ENCODE results near the gene GPR176. TPM values are rescaled to one million over a fixed set of nuclear protein-coding genes. Genes with fewer than 3 reads are reported as not detected.

Gene GPR176
- polyA plus RNA-seq, 1 donor from 2014 or later = 8.3 TPM

DNA sequence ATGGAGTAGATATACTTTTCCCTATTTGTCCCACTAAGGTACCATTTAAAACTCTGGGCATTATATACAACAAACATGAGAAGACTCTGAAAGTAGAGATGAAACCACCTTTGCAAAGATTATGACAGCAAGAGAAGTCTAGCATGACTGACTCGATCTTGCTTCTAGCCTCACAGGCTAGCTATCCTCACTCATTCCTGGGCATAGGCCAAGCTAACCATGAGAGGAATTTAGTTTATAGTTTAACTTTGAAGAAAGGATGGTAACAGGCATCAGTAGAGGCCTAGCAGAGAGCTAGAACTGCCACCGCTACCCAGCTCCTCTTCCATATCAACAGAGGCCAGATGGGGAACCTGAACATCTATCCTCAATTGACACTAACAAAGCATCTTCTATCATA lies 74.0 kb downstream of the GPR176 start:
- TF ChIP-seq MXI1 (conservative IDR thresholded peaks at IDR 0.05; ENCODE audit: poor library complexity, severe bottlenecking) (no peak), RAD21 (conservative IDR thresholded peaks at IDR 0.05) (no peak), EP300 (conservative IDR thresholded peaks at IDR 0.05; ENCODE audit: poor library complexity, severe bottlenecking) (no peak), SMC3 (conservative IDR thresholded peaks at IDR 0.05; ENCODE audit: poor library complexity) (no peak), EZH2 (IDR thresholded peaks at IDR 0.05; ENCODE audit: borderline replicate concordance, insufficient read depth, low read length, poor library complexity, severe bottlenecking) (no peak), POLR2AphosphoS5 (IDR thresholded peaks at IDR 0.05) (no peak), TAF1 (IDR thresholded peaks at IDR 0.05; ENCODE audit: low read depth) (no peak)
- Histone ChIP-seq H4K20me1 (ENCODE audit: insufficient read depth) (no peaks in the 10 kb centered on the region), H3K27ac (ENCODE audit: low read length) (no peak overlapping the region), H2AFZ (ENCODE audit: low read depth, low read length) (no peak overlapping the region), H3K79me2 (replicated peaks; ENCODE audit: insufficient read depth, low read length) (no peaks in the 10 kb centered on the region), H3K9ac (ENCODE audit: low read length) (no peak overlapping the region), H3K36me3 (ENCODE audit: insufficient read depth, low read length) (no peaks in the 10 kb centered on the region), H3K4me2 (ENCODE audit: low read length) (no peak overlapping the region), H3K9me2 (ENCODE audit: insufficient read depth, low read length) (no peaks in the 10 kb centered on the region), H3K9me3 (ENCODE audit: low read length) (no peaks in the 10 kb centered on the region), H3K27me3 (ENCODE audit: insufficient read depth, low read depth, low read length) (no peaks in the 10 kb centered on the region), H3F3A (ENCODE audit: insufficient read depth, low read length, poor library complexity, severe bottlenecking) (no peaks in the 10 kb centered on the region), H3K4me3 (ENCODE audit: low read length) (no peak overlapping the region)

DNA sequence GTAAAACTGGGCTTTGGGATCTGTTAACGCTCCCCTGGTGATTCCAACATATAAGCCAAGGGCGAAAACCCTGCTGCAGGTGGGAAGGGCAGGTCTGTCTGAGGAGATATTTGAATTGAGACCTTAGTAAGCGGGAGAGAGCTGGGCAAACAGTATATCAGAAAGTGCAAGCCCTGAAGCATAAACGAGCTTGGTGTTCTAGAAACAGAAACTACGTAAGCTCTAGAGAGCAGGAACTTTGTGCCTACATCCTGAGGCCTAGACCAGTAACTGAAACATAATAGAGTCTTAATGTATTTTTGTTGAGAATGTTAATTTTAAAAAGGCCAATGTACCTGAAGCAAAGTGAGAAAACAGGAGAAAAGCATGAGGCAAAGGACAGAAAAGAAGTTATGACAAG lies 74.5 kb downstream of the GPR176 start:
- no peaks in the 10 kb centered on the region for H3K79me2 ChIP-seq (replicated peaks; ENCODE audit: insufficient read depth, low read length)
- H3K36me3 ChIP-seq (ENCODE audit: insufficient read depth, low read length) = no peaks in the 10 kb centered on the region
- no peak overlapping the region for H3K4me3 ChIP-seq (ENCODE audit: low read length)
- no peak for TF ChIP-seq RAD21 (conservative IDR thresholded peaks at IDR 0.05)
- TF ChIP-seq, protein P1, sequence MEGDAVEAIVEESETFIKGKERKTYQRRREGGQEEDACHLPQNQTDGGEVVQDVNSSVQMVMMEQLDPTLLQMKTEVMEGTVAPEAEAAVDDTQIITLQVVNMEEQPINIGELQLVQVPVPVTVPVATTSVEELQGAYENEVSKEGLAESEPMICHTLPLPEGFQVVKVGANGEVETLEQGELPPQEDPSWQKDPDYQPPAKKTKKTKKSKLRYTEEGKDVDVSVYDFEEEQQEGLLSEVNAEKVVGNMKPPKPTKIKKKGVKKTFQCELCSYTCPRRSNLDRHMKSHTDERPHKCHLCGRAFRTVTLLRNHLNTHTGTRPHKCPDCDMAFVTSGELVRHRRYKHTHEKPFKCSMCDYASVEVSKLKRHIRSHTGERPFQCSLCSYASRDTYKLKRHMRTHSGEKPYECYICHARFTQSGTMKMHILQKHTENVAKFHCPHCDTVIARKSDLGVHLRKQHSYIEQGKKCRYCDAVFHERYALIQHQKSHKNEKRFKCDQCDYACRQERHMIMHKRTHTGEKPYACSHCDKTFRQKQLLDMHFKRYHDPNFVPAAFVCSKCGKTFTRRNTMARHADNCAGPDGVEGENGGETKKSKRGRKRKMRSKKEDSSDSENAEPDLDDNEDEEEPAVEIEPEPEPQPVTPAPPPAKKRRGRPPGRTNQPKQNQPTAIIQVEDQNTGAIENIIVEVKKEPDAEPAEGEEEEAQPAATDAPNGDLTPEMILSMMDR (IDR thresholded peaks at IDR 0.05; ENCODE audit: poor library complexity, severe bottlenecking) = no peak
- TF ChIP-seq, protein P2, sequence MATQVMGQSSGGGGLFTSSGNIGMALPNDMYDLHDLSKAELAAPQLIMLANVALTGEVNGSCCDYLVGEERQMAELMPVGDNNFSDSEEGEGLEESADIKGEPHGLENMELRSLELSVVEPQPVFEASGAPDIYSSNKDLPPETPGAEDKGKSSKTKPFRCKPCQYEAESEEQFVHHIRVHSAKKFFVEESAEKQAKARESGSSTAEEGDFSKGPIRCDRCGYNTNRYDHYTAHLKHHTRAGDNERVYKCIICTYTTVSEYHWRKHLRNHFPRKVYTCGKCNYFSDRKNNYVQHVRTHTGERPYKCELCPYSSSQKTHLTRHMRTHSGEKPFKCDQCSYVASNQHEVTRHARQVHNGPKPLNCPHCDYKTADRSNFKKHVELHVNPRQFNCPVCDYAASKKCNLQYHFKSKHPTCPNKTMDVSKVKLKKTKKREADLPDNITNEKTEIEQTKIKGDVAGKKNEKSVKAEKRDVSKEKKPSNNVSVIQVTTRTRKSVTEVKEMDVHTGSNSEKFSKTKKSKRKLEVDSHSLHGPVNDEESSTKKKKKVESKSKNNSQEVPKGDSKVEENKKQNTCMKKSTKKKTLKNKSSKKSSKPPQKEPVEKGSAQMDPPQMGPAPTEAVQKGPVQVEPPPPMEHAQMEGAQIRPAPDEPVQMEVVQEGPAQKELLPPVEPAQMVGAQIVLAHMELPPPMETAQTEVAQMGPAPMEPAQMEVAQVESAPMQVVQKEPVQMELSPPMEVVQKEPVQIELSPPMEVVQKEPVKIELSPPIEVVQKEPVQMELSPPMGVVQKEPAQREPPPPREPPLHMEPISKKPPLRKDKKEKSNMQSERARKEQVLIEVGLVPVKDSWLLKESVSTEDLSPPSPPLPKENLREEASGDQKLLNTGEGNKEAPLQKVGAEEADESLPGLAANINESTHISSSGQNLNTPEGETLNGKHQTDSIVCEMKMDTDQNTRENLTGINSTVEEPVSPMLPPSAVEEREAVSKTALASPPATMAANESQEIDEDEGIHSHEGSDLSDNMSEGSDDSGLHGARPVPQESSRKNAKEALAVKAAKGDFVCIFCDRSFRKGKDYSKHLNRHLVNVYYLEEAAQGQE (IDR thresholded peaks at IDR 0.05; ENCODE audit: borderline replicate concordance) = no peak
- TF ChIP-seq MXI1 (conservative IDR thresholded peaks at IDR 0.05; ENCODE audit: poor library complexity, severe bottlenecking) = no peak
- no peak for TF ChIP-seq EP300 (conservative IDR thresholded peaks at IDR 0.05; ENCODE audit: poor library complexity, severe bottlenecking)
- no peak for TF ChIP-seq POLR2AphosphoS5 (IDR thresholded peaks at IDR 0.05)
- TF ChIP-seq EZH2 (IDR thresholded peaks at IDR 0.05; ENCODE audit: borderline replicate concordance, insufficient read depth, low read length, poor library complexity, severe bottlenecking) = no peak
- no peak for TF ChIP-seq TAF1 (IDR thresholded peaks at IDR 0.05; ENCODE audit: low read depth)
- no peak for TF ChIP-seq SMC3 (conservative IDR thresholded peaks at IDR 0.05; ENCODE audit: poor library complexity)
- H4K20me1 ChIP-seq (ENCODE audit: insufficient read depth) = no peaks in the 10 kb centered on the region
- H3K9me3 ChIP-seq (ENCODE audit: low read length) = no peaks in the 10 kb centered on the region
- no peak overlapping the region for H3K27ac ChIP-seq (ENCODE audit: low read length)
- H3K27me3 ChIP-seq (ENCODE audit: insufficient read depth, low read depth, low read length) = no peaks in the 10 kb centered on the region
- no peaks in the 10 kb centered on the region for H3K9me2 ChIP-seq (ENCODE audit: insufficient read depth, low read length)
- no peaks in the 10 kb centered on the region for H3F3A ChIP-seq (ENCODE audit: insufficient read depth, low read length, poor library complexity, severe bottlenecking)
- no peak overlapping the region for H3K4me2 ChIP-seq (ENCODE audit: low read length)
- no peak overlapping the region for H2AFZ ChIP-seq (ENCODE audit: low read depth, low read length)
- no peak overlapping the region for H3K9ac ChIP-seq (ENCODE audit: low read length)
